ENCODE results near the gene SEMA3E. TPM values are rescaled to one million over a fixed set of nuclear protein-coding genes. Genes with fewer than 3 reads are reported as not detected.

The SEMA3E gene
- total RNA-seq, 1 experiment from 2014 or later, result 0.20 TPM

DNA sequence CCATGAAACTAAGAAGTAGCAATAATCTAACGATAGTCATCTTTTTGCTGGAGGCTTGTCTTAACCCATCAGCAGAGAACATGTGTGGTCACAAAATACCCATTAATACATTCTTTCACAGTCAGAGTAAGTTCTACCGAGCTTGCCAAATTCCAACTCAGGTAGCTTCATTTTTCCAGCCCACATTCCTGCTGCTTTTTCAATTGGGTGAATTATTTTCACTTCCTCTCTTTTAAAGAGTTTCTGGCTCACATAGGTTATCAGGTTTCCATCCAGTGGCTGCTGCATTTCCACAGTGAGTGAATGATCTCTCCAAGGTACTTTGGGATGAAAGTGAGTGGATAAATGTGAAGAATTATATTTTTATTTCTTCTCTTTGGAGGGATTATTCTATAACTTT is 233.1 kb downstream of the SEMA3E start:
- POLR2A ChIA-PET, result no interaction called here
- Mint-ChIP-seq H3K27me3 (ENCODE audit: insufficient read depth, unreplicated experiment) (no peaks in the 10 kb centered on the region), H3K4me1 (ENCODE audit: low read depth, unreplicated experiment) (no peaks in the 10 kb centered on the region), H3K4me3 (ENCODE audit: unreplicated experiment) (no peak overlapping the region), H3K9me3 (ENCODE audit: unreplicated experiment) (no peaks in the 10 kb centered on the region), H3K36me3 (ENCODE audit: insufficient read depth, unreplicated experiment) (no peaks in the 10 kb centered on the region), H3K27ac (ENCODE audit: unreplicated experiment) (no peak overlapping the region)
- DNase-seq, result no peak
- BruUV-seq (replicated peaks), result no TSS peak
- TF ChIP-seq, protein P1, sequence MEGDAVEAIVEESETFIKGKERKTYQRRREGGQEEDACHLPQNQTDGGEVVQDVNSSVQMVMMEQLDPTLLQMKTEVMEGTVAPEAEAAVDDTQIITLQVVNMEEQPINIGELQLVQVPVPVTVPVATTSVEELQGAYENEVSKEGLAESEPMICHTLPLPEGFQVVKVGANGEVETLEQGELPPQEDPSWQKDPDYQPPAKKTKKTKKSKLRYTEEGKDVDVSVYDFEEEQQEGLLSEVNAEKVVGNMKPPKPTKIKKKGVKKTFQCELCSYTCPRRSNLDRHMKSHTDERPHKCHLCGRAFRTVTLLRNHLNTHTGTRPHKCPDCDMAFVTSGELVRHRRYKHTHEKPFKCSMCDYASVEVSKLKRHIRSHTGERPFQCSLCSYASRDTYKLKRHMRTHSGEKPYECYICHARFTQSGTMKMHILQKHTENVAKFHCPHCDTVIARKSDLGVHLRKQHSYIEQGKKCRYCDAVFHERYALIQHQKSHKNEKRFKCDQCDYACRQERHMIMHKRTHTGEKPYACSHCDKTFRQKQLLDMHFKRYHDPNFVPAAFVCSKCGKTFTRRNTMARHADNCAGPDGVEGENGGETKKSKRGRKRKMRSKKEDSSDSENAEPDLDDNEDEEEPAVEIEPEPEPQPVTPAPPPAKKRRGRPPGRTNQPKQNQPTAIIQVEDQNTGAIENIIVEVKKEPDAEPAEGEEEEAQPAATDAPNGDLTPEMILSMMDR (IDR thresholded peaks at IDR 0.05; ENCODE audit: insufficient read depth in 1 of 2, low read depth in 1 of 2, low read length in 1 of 2, severe bottlenecking in 1 of 2, unreplicated experiment in 1 of 2), result no peak
- Histone ChIP-seq H3K36me3 (ENCODE audit: control insufficient read depth, insufficient read depth, low read length) (no peaks in the 10 kb centered on the region), H3K9me3 (no peaks in the 10 kb centered on the region), H3K4me3 (ENCODE audit: low read depth, low read length) (no peak overlapping the region), H3K4me1 (no peaks in the 10 kb centered on the region), H3K27me3 (replicated peaks; ENCODE audit: control insufficient read depth, insufficient read depth, low read length) (no peaks in the 10 kb centered on the region)
- intact Hi-C loops (cut with micrococcal nuclease; ENCODE audit: unreplicated experiment), result no loop called here
- CTCF ChIA-PET, result no interaction called here

DNA sequence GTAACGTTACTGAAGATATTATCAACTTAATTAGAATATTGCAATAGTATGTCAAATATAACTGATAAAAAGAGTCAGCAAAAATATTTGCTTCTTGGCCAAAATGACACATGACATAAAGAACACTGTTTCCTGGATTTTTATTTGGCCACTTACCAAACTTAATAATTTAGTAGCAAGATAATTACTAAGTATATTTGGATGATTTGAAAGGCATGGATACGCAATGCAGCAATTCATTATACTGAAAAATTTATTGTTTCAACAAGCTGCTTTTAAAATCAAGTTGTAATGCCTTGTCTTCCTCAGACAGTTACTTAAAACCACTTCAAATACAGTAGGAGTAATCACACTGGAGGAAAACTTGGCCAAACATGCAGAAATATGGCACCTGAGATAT is 234.0 kb downstream of the SEMA3E start:
- BruUV-seq (replicated peaks), result no TSS peak
- no peaks in the 10 kb centered on the region for H3K9me3 ChIP-seq
- no peak overlapping the region for H3K4me3 ChIP-seq (ENCODE audit: low read depth, low read length)
- Mint-ChIP-seq H3K36me3 (ENCODE audit: insufficient read depth, unreplicated experiment) (no peaks in the 10 kb centered on the region), H3K4me1 (ENCODE audit: low read depth, unreplicated experiment) (no peaks in the 10 kb centered on the region), H3K9me3 (ENCODE audit: unreplicated experiment) (no peaks in the 10 kb centered on the region), H3K4me3 (ENCODE audit: unreplicated experiment) (no peak overlapping the region), H3K27me3 (ENCODE audit: insufficient read depth, unreplicated experiment) (no peaks in the 10 kb centered on the region), H3K27ac (ENCODE audit: unreplicated experiment) (no peak overlapping the region)
- no peaks in the 10 kb centered on the region for H3K4me1 ChIP-seq
- no peaks in the 10 kb centered on the region for H3K36me3 ChIP-seq (ENCODE audit: control insufficient read depth, insufficient read depth, low read length)
- ChIA-PET CTCF (no interaction called here), POLR2A (no interaction called here)
- H3K27me3 ChIP-seq (replicated peaks; ENCODE audit: control insufficient read depth, insufficient read depth, low read length), result no peaks in the 10 kb centered on the region
- TF ChIP-seq, protein P1 (IDR thresholded peaks at IDR 0.05; ENCODE audit: insufficient read depth in 1 of 2, low read depth in 1 of 2, low read length in 1 of 2, severe bottlenecking in 1 of 2, unreplicated experiment in 1 of 2), result no peak
- DNase-seq, result no peak
- intact Hi-C loops (cut with micrococcal nuclease; ENCODE audit: unreplicated experiment), result no loop called here

DNA sequence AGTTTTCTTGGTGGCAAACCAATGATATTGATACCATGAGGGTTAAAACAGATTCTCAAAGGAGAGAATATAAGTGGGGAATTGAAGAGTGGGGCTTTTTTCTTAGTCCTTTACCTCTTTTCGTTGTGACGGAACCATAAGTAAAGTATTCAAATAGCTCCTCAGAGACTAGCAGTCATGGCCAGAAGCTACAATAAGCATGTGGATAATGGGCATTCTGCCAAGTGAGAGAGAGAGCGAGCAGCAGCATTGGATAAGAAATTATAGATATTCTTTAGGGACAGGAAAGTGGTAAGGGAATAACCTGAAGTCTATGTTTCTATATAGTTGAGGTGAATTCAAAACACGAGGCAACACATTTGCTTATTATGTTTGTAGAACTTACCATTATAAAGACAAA is 235.1 kb downstream of the SEMA3E start:
- H3K27ac Mint-ChIP-seq (ENCODE audit: unreplicated experiment), result no peak overlapping the region
- H3K4me3 ChIP-seq (ENCODE audit: low read depth, low read length), result no peak overlapping the region
- no TSS peak for BruUV-seq (replicated peaks)
- no peaks in the 10 kb centered on the region for H3K36me3 ChIP-seq (ENCODE audit: control insufficient read depth, insufficient read depth, low read length)
- CTCF ChIA-PET, result no interaction called here
- intact Hi-C loops (cut with micrococcal nuclease; ENCODE audit: unreplicated experiment), result no loop called here
- POLR2A ChIA-PET, result no interaction called here
- H3K4me3 Mint-ChIP-seq (ENCODE audit: unreplicated experiment), result no peak overlapping the region
- no peaks in the 10 kb centered on the region for H3K9me3 Mint-ChIP-seq (ENCODE audit: unreplicated experiment)
- no peaks in the 10 kb centered on the region for H3K36me3 Mint-ChIP-seq (ENCODE audit: insufficient read depth, unreplicated experiment)
- no peaks in the 10 kb centered on the region for H3K27me3 Mint-ChIP-seq (ENCODE audit: insufficient read depth, unreplicated experiment)
- H3K4me1 Mint-ChIP-seq (ENCODE audit: low read depth, unreplicated experiment), result no peaks in the 10 kb centered on the region
- H3K27me3 ChIP-seq (replicated peaks; ENCODE audit: control insufficient read depth, insufficient read depth, low read length), result no peaks in the 10 kb centered on the region
- H3K9me3 ChIP-seq, result no peaks in the 10 kb centered on the region
- TF ChIP-seq, protein P1 (IDR thresholded peaks at IDR 0.05; ENCODE audit: insufficient read depth in 1 of 2, low read depth in 1 of 2, low read length in 1 of 2, severe bottlenecking in 1 of 2, unreplicated experiment in 1 of 2), result no peak
- no peaks in the 10 kb centered on the region for H3K4me1 ChIP-seq
- DNase-seq, result no peak
